ENCODE results near the gene MLXIP.
"Not testable (repeated sequence)": the region's sequence is repeated elsewhere in the genome, so short reads cannot be mapped to it uniquely, and the experiment has no call there.

Gene MLXIP

GRCh38 chr12:122111089-122111641 is 32.6 kb downstream of the MLXIP start:
- H3K36me3 Mint-ChIP-seq (ENCODE audit: low read depth) = peaks cover 17% of the 10 kb centered on the region
- H3K27ac Mint-ChIP-seq = peak overlapping the region; percentile 33
- no peaks in the 10 kb centered on the region for H3K27me3 Mint-ChIP-seq
- DNase-seq = no peak
- no peaks in the 10 kb centered on the region for H3K9me3 Mint-ChIP-seq
- H3K4me3 Mint-ChIP-seq = no peak overlapping the region
- peaks cover 54% of the 10 kb centered on the region for H3K4me1 Mint-ChIP-seq (ENCODE audit: low read depth)

- no peaks in the 10 kb centered on the region for H3K9me3 Mint-ChIP-seq
- H3K4me3 Mint-ChIP-seq = no peak overlapping the region
- peak overlapping the region; percentile 51 for H3K27ac Mint-ChIP-seq
- no peaks in the 10 kb centered on the region for H3K27me3 Mint-ChIP-seq
- no peak for DNase-seq
- peaks cover 12% of the 10 kb centered on the region for H3K36me3 Mint-ChIP-seq (ENCODE audit: low read depth)
- H3K4me1 Mint-ChIP-seq (ENCODE audit: low read depth) = peaks cover 37% of the 10 kb centered on the region
Observed at GRCh38 chr12:122116707-122117535, 38.4 kb downstream of the MLXIP start.

DNA sequence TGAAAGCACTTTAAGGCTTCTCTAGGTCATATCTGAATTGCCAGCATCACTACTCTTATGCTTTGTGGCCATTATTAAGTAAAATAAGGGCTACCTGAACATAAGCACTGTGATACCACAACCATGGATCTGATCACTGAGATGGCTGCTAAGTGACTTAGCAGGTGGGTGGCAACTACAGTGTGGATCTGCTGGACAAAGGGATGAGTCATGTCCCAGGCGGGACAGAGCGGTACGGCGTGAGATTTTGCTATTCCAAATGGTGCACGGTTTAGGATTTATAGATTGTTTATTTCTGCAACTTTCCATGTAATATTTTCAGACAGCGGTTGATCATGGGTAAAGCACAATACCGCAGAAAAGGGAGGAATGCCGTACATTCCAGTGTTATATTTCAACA is 39.4 kb downstream of the MLXIP start:
- no peak for DNase-seq
- Mint-ChIP-seq H3K9me3 (no peaks in the 10 kb centered on the region), H3K27me3 (no peaks in the 10 kb centered on the region), H3K4me1 (ENCODE audit: low read depth) (peaks cover 40% of the 10 kb centered on the region), H3K36me3 (ENCODE audit: low read depth) (peaks cover 12% of the 10 kb centered on the region), H3K27ac (no peak overlapping the region), H3K4me3 (no peak overlapping the region)

DNA sequence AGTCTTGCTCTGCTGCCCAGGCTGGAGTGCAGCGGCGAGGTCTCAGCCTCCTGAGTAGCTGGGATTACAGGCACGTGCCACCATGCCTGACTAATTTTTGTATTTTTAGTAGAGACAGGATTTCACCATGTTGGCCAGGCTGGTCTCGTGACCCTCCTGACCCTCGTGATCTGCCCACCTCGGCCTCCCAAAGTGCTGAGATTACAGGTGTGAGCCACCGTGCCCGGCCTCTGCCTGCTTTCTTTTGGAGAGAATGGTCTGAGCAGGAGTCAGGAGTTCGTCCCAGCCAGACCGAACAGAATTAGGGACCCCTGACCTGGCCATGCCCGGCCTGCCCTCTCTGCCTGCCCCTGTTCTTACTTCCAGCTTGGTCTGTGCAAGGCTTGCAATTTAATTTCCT is 42.8 kb downstream of the MLXIP start:
- H3K27ac Mint-ChIP-seq = peak overlapping the region; percentile 80
- H3K4me1 Mint-ChIP-seq (ENCODE audit: low read depth) = peaks cover 56% of the 10 kb centered on the region
- H3K36me3 Mint-ChIP-seq (ENCODE audit: low read depth) = peaks cover 12% of the 10 kb centered on the region
- not testable (repeated sequence) for DNase-seq, H3K4me3 Mint-ChIP-seq, H3K9me3 Mint-ChIP-seq, H3K27me3 Mint-ChIP-seq

GRCh38 chr12:122121745-122122144 is 43.2 kb downstream of the MLXIP start:
- Mint-ChIP-seq H3K36me3 (ENCODE audit: low read depth) (peaks cover 12% of the 10 kb centered on the region), H3K9me3 (no peaks in the 10 kb centered on the region), H3K4me1 (ENCODE audit: low read depth) (peaks cover 57% of the 10 kb centered on the region), H3K4me3 (no peak overlapping the region), H3K27ac (peak overlapping the region; percentile 80), H3K27me3 (no peaks in the 10 kb centered on the region)
- DNase-seq = no peak

DNA sequence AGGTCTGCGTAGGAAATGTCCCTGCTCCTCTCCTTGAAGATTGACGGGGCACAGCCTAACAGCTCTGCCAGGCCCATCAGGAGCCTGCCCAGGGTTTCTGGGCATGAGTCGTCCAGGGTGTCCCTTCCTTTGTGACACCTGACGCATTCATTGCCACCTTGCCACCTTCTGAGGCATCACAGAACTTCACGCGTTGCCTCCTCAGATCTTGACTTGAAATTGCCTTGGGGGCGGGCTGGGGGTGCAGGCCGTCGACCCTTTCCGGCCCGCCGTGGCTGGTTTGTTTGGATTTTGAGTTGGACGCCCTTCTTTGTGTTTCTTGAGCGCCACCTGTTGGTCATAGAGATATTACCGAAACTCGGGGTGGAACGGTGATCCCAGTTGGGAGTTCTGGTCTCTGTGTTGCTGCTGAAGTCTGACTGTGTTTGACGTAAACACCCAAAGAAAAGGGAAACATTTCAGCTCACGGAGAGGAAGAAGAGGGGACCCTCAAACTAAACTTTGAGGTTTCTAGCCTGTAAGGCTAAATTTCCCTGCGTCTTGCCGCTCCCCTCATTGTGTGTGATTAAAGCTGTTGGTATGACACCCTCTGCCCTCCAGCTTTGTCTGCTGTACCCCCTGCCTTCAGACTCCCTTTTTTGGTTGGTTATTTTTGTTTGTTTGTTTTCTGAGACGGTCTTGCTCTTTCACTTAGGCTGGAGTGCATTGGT is 44.6 kb downstream of the MLXIP start:
- Mint-ChIP-seq H3K4me1 (ENCODE audit: low read depth) (peaks cover 49% of the 10 kb centered on the region), H3K36me3 (ENCODE audit: low read depth) (peaks cover 17% of the 10 kb centered on the region), H3K27me3 (no peaks in the 10 kb centered on the region), H3K4me3 (no peak overlapping the region), H3K9me3 (no peaks in the 10 kb centered on the region), H3K27ac (peak overlapping the region; percentile 73)
- DNase-seq = peak; percentile 78

DNA sequence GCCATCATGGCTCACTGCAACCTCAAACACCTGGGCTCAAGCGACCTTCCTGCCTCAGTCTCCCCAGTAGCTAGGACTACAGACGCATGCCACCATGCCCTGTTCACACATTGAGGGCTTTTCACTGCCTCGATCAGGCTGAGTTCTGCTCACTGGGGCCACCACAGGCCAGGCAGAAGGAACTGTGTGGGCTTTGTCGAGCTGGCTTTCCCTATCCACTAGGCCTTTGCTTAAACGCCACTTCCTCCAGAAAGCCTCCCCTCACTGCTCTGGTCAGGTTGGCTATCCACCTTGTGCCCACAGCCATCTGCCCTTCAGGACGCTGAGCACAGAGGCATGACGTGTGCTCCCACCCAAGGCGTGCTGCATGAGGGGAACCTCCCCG is 45.2 kb downstream of the MLXIP start:
- Mint-ChIP-seq H3K4me3 (no peak overlapping the region), H3K27me3 (no peaks in the 10 kb centered on the region), H3K36me3 (ENCODE audit: low read depth) (peaks cover 22% of the 10 kb centered on the region), H3K27ac (no peak overlapping the region), H3K9me3 (no peaks in the 10 kb centered on the region), H3K4me1 (ENCODE audit: low read depth) (peaks cover 49% of the 10 kb centered on the region)
- DNase-seq = no peak

DNA sequence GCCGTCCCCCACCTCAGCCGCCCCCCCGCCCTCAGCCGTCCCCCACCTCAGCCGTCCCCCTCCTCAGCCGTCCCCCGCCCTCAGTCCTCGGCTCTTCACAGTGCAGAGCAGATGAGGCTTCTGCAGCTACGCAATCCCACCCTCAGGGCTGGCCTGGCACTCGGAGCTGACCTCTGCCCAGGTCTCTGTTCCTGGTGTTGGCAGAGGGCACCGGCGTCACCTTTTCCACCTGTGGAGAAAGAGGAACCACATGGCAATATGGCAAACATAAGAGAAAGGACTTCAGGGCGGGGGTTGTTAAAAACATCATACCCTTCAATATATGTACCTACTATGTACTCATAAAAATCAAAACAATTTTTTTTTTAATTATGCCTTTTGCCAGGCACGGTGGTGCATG is 45.8 kb downstream of the MLXIP start:
- no peak for DNase-seq
- Mint-ChIP-seq H3K4me3 (no peak overlapping the region), H3K27ac (no peak overlapping the region), H3K27me3 (no peaks in the 10 kb centered on the region), H3K9me3 (no peaks in the 10 kb centered on the region), H3K36me3 (ENCODE audit: low read depth) (peaks cover 28% of the 10 kb centered on the region), H3K4me1 (ENCODE audit: low read depth) (peaks cover 47% of the 10 kb centered on the region)

DNA sequence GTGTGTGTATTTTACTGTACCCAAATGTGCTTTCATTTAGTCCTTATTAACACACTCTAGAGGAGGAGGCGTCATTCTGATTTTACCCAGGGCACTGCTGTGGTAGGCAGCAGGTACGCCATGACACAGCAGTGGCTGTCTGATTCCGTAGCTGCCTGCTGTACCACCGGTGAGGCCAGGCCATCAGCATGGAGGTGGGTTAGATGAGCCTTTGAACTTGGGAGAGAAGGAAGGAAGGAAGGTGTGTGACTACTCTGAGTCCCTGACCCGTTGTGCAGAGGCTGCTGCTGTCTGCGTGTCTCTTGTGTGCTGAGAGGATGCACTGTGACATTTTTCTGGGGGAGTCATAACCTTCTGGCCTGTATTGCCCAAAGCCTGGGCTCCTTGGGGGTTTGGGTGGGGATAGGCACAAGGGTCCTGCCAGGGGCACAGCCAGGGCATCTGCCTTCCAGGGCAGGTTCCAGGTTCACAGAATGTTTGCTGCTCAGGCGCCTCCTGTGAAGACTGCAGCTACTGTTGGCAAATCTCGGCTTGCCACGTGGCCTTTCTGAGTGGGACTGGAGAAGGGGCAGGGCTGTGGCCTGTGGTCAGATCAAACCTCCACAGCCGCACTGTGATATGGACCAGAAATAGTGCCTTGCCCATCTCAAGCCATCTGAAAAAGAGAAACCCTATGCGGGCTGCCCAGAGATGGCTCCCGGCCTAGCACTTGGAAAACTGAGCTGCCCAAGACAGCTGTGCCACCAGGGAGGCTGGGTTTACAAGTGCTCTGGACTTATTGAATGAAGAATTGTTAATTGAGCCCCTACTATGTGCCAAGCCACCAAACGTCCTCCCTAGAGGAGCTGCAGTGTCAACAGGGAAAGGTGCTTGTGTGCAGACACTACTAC is 47.1 kb downstream of the MLXIP start:
- Mint-ChIP-seq H3K36me3 (ENCODE audit: low read depth) (peaks cover 42% of the 10 kb centered on the region), H3K27me3 (no peaks in the 10 kb centered on the region), H3K9me3 (no peaks in the 10 kb centered on the region), H3K4me1 (ENCODE audit: low read depth) (peaks cover 38% of the 10 kb centered on the region), H3K27ac (peak overlapping the region; percentile 78), H3K4me3 (no peak overlapping the region)
- DNase-seq = no peak

GRCh38 chr12:122126342-122126635 is 47.7 kb downstream of the MLXIP start:
- Mint-ChIP-seq H3K4me1 (ENCODE audit: low read depth) (peaks cover 36% of the 10 kb centered on the region), H3K36me3 (ENCODE audit: low read depth) (peaks cover 46% of the 10 kb centered on the region), H3K4me3 (no peak overlapping the region), H3K27me3 (no peaks in the 10 kb centered on the region), H3K9me3 (no peaks in the 10 kb centered on the region), H3K27ac (peak overlapping the region; percentile 52)
- no peak for DNase-seq

DNA sequence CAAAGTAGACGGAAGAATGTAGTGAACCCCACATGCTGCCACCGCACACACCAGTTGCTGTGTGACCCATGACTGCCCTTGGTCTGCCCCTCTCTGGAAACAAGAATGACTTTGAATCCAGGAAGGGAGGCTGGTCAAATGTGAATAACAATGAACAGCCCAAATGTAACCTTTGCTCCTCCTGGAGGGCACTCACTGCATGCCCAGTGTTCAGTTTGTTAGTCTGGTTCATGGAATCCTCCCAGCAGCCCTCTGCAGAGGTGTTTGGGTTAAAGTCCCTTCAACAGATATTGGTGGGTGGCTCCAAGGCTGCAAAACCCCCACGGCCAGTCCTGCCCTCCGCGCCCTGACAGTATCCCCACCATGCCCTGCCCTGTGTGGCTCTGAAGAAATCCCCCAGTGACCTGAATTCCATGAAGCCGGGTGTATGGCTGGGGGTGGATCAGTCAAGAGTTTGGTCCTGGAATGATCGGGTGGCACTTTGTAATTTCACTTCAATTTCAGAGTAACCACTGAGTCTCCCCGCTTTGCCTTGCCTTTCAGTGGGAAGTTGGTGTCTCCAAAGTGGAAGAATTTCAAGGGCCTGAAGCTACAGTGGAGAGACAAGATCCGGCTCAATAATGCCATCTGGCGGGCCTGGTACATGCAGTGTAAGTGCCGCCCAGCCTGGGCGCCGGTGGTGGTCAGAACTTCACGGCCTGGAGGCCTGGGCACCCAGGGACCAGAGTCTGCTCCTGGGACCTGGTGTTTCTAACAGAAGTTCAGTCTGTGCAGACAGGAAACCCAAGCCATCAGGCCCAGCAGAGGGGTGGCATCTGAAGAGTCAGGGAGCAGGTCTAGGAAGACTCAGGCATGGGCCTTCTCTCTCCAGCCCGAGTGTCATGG is 48.4 kb downstream of the MLXIP start:
- DNase-seq = no peak
- Mint-ChIP-seq H3K4me1 (ENCODE audit: low read depth) (peaks cover 29% of the 10 kb centered on the region), H3K9me3 (no peaks in the 10 kb centered on the region), H3K27ac (peak overlapping the region; percentile 52), H3K27me3 (no peaks in the 10 kb centered on the region), H3K4me3 (no peak overlapping the region), H3K36me3 (ENCODE audit: low read depth) (peaks cover 49% of the 10 kb centered on the region)

GRCh38 chr12:122127839-122128238 is 49.3 kb downstream of the MLXIP start:
- Mint-ChIP-seq H3K27me3 (no peaks in the 10 kb centered on the region), H3K4me3 (no peak overlapping the region), H3K9me3 (no peaks in the 10 kb centered on the region), H3K36me3 (ENCODE audit: low read depth) (peaks cover 58% of the 10 kb centered on the region), H3K4me1 (ENCODE audit: low read depth) (peaks cover 23% of the 10 kb centered on the region), H3K27ac (no peak overlapping the region)
- no peak for DNase-seq

GRCh38 chr12:122128481-122128880 is 49.9 kb downstream of the MLXIP start:
- peaks cover 65% of the 10 kb centered on the region for H3K36me3 Mint-ChIP-seq (ENCODE audit: low read depth)
- no peaks in the 10 kb centered on the region for H3K9me3 Mint-ChIP-seq

DNA sequence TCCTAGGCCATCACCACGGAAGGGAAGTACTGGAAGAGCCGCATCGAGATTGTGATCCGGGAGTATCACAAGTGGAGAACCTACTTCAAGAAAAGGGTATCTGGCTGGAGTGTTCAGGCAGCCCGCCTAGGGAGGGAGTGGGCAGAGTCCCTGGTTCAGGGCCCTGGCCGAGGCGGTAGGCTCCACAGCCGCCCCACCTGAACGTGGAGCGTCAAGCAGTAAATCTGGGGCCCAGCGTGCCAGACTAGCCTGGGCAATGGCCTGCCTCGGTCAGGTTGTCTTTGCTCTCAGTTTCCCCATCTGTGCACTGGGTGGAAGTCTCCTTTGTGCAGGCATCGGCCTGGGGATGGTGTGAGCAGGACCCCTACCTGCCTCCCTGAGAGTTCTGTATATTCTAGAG is 50.6 kb downstream of the MLXIP start:
- Mint-ChIP-seq H3K9me3 (no peaks in the 10 kb centered on the region), H3K27ac (no peak overlapping the region), H3K27me3 (no peaks in the 10 kb centered on the region), H3K4me1 (ENCODE audit: low read depth) (peaks cover 13% of the 10 kb centered on the region), H3K36me3 (ENCODE audit: low read depth) (peaks cover 71% of the 10 kb centered on the region), H3K4me3 (no peak overlapping the region)
- DNase-seq = no peak

More at GRCh38 chr12:122128481-122128880, 49.9 kb downstream of the MLXIP start:
- Mint-ChIP-seq H3K27ac (no peak overlapping the region), H3K4me1 (ENCODE audit: low read depth) (peaks cover 17% of the 10 kb centered on the region), H3K27me3 (no peaks in the 10 kb centered on the region), H3K4me3 (no peak overlapping the region)
- no peak for DNase-seq

All from activated T-cell treated with anti-CD3 and anti-CD28 coated beads, Interleukin-2, amount 50 U/mL, for 24 hours (primary cell).